SK-N-SH treated with all-trans-retinoic acid at 6 μM for 48 hours (cell line): ENCODE results near the gene SRSF6.

ENCODE experiments used
- ATAC-seq: fragments of 200-7000 bp; cut with Tn5 transposase; 3 replicates; pipeline ENCODE4 v1.9.1; 2020; ENCODE audit warnings: mild to moderate bottlenecking, moderate library complexity
- ARNTL ChIP-seq: fragments of 450-650 bp; formaldehyde crosslinking; IDR thresholded peaks from 2 replicates; pipeline ENCODE4 v1.5.0; 2020; ENCODE audit warnings: low read depth, mild to moderate bottlenecking, moderate library complexity, borderline replicate concordance
- BACH2 ChIP-seq: fragments of 250-450 bp; sonication (Bioruptor Pico); IDR thresholded peaks from 2 replicates; pipeline ENCODE4 v1.9.0; 2021; ENCODE audit warnings: mild to moderate bottlenecking, borderline replicate concordance
- CREB5 ChIP-seq: fragments of 250-450 bp; sonication (Bioruptor Pico); IDR thresholded peaks from 2 replicates; pipeline ENCODE4 v1.5.1; 2020; ENCODE audit warnings: low read depth, mild to moderate bottlenecking, moderate library complexity
- CSDC2 ChIP-seq: fragments of 250-450 bp; sonication (Bioruptor Pico); IDR thresholded peaks from 2 replicates; pipeline ENCODE4 v1.5.0; 2020; ENCODE audit warnings: mild to moderate bottlenecking, moderate library complexity
- CSRNP3 ChIP-seq: fragments of 250-450 bp; sonication (Bioruptor Pico); IDR thresholded peaks from 2 replicates; pipeline ENCODE4 v1.5.1; 2021; ENCODE audit warnings: mild to moderate bottlenecking, moderate library complexity
- ESRRG ChIP-seq: fragments of 250-450 bp; sonication (Bioruptor Pico); IDR thresholded peaks from 2 replicates; pipeline ENCODE4 v1.6.1; 2021; ENCODE audit warnings: mild to moderate bottlenecking
- GLIS3 ChIP-seq: fragments of 250-450 bp; sonication (Bioruptor Pico); IDR thresholded peaks from 2 replicates; pipeline ENCODE4 v1.5.0; 2020; ENCODE audit warnings: mild to moderate bottlenecking, moderate library complexity
- ISL1 ChIP-seq: fragments of 250-450 bp; sonication (Bioruptor Pico); IDR thresholded peaks from 2 replicates; pipeline ENCODE4 v2.1.2; 2022; ENCODE audit warnings: mild to moderate bottlenecking, moderate library complexity
- OSR1 ChIP-seq: fragments of 250-450 bp; sonication (Bioruptor Pico); IDR thresholded peaks from 2 replicates; pipeline ENCODE4 v1.8.0; 2022; ENCODE audit warnings: moderate library complexity, mild to moderate bottlenecking, inconsistent platforms
- PATZ1 ChIP-seq: fragments of 250-450 bp; sonication (Bioruptor Pico); IDR thresholded peaks from 2 replicates; pipeline ENCODE4 v1.8.0; 2020; ENCODE audit warnings: mild to moderate bottlenecking, moderate library complexity, borderline replicate concordance
- POU6F1 ChIP-seq: fragments of 250-450 bp; sonication (Bioruptor Pico); IDR thresholded peaks from 2 replicates; pipeline ENCODE4 v1.8.0; 2021; ENCODE audit warnings: low read depth, mild to moderate bottlenecking, moderate library complexity, borderline replicate concordance
- PPARA ChIP-seq: fragments of 250-450 bp; sonication (Bioruptor Pico); IDR thresholded peaks from 2 replicates; pipeline ENCODE4 v1.5.0; 2020; ENCODE audit warnings: mild to moderate bottlenecking, borderline replicate concordance
- RARB ChIP-seq: fragments of 250-450 bp; sonication (Bioruptor Pico); IDR thresholded peaks from 2 replicates; pipeline ENCODE4 v1.8.0; 2021; ENCODE audit warnings: mild to moderate bottlenecking, moderate library complexity
- SNAI2 ChIP-seq: fragments of 250-450 bp; sonication (Bioruptor Pico); IDR thresholded peaks from 2 replicates; pipeline ENCODE4 v1.5.0; 2020; ENCODE audit warnings: mild to moderate bottlenecking, moderate library complexity
- TCF4 ChIP-seq: fragments of 250-450 bp; sonication (Bioruptor Pico); IDR thresholded peaks from 2 replicates; pipeline ENCODE4 v1.8.0; 2021; ENCODE audit warnings: mild to moderate bottlenecking, moderate library complexity, borderline replicate concordance
- TOX ChIP-seq: fragments of 250-450 bp; sonication (Bioruptor Pico); IDR thresholded peaks from 2 replicates; pipeline ENCODE4 v1.8.0; 2021; ENCODE audit warnings: mild to moderate bottlenecking, moderate library complexity, borderline replicate concordance
- ZC3H10 ChIP-seq: fragments of 250-450 bp; sonication (Bioruptor Pico); IDR thresholded peaks from 2 replicates; pipeline ENCODE4 v1.5.1; 2021; ENCODE audit warnings: mild to moderate bottlenecking, moderate library complexity
- ZFP3 ChIP-seq: fragments of 250-450 bp; sonication (Bioruptor Pico); IDR thresholded peaks from 2 replicates; pipeline ENCODE4 v1.5.0; 2020; ENCODE audit warnings: mild to moderate bottlenecking, moderate library complexity
- ZFP30 ChIP-seq: fragments of 450-650 bp; formaldehyde crosslinking; IDR thresholded peaks from 2 replicates; pipeline ENCODE4 v1.5.0; 2022; ENCODE audit warnings: mild to moderate bottlenecking, moderate library complexity
- ZNF565 ChIP-seq: fragments of 450-650 bp; formaldehyde crosslinking; conservative IDR thresholded peaks from 2 replicates; pipeline ENCODE4 v1.5.0; 2020; ENCODE audit warnings: low read depth, mild to moderate bottlenecking, moderate library complexity
- ZNF70 ChIP-seq: fragments of 450-650 bp; formaldehyde crosslinking; IDR thresholded peaks from 2 replicates; pipeline ENCODE4 v1.5.0; 2020; ENCODE audit warnings: mild to moderate bottlenecking, moderate library complexity
- ZNF8 ChIP-seq: fragments of 450-650 bp; formaldehyde crosslinking; IDR thresholded peaks from 2 replicates; pipeline ENCODE4 v1.5.0; 2020; ENCODE audit warnings: mild to moderate bottlenecking, moderate library complexity
- TF ChIP-seq, protein P1 (sequence below): fragments of 250-450 bp; sonication (Bioruptor Pico); IDR thresholded peaks from 2 replicates; pipeline ENCODE4 v1.5.0; 2020; ENCODE audit warnings: mild to moderate bottlenecking, moderate library complexity

The SRSF6 gene

GRCh38 chr20:43457640-43458421, at the start of gene SRSF6:
SRSF6 (plus strand) TSS chr20:43457896; CDS start chr20:43458034, 138 bp downstream.
- TF ChIP-seq ZNF565 (CRISPR knock-in tag) (peak; percentile 86; the same call in 1 of the 2 replicates), OSR1 (CRISPR knock-in tag) (peak; percentile 92), ZFP3 (CRISPR knock-in tag) (peak; percentile 84), TOX (CRISPR knock-in tag) (0 out of 2 replicates have a peak, but pooled peaks have one; percentile 28), PATZ1 (CRISPR knock-in tag) (no peak), CREB5 (CRISPR knock-in tag) (no peak), BACH2 (CRISPR knock-in tag) (peak; percentile 56; the same call in 1 of the 2 replicates), ZNF70 (CRISPR knock-in tag) (no peak), ISL1 (CRISPR knock-in tag) (no peak), ZFP30 (CRISPR knock-in tag) (peak; percentile 42; the same call in 1 of the 2 replicates), TCF4 (CRISPR knock-in tag) (no peak), PPARA (no peak), SNAI2 (CRISPR knock-in tag) (peak; percentile 90; the same call in 1 of the 2 replicates), RARB (CRISPR knock-in tag) (no peak), ARNTL (no peak), ESRRG (no peak), GLIS3 (CRISPR knock-in tag) (peak; percentile 83), ZNF8 (CRISPR knock-in tag) (peak; percentile 40; the same call in 1 of the 2 replicates), CSDC2 (CRISPR knock-in tag) (peak; percentile 92; the same call in 1 of the 2 replicates), CSRNP3 (CRISPR knock-in tag) (peak; percentile 44; the same call in 1 of the 2 replicates), ZC3H10 (CRISPR knock-in tag) (peak; percentile 25; the same call in 1 of the 2 replicates), POU6F1 (0 out of 2 replicates have a peak, but pooled peaks have one; percentile 26)
- TF ChIP-seq, protein P1, sequence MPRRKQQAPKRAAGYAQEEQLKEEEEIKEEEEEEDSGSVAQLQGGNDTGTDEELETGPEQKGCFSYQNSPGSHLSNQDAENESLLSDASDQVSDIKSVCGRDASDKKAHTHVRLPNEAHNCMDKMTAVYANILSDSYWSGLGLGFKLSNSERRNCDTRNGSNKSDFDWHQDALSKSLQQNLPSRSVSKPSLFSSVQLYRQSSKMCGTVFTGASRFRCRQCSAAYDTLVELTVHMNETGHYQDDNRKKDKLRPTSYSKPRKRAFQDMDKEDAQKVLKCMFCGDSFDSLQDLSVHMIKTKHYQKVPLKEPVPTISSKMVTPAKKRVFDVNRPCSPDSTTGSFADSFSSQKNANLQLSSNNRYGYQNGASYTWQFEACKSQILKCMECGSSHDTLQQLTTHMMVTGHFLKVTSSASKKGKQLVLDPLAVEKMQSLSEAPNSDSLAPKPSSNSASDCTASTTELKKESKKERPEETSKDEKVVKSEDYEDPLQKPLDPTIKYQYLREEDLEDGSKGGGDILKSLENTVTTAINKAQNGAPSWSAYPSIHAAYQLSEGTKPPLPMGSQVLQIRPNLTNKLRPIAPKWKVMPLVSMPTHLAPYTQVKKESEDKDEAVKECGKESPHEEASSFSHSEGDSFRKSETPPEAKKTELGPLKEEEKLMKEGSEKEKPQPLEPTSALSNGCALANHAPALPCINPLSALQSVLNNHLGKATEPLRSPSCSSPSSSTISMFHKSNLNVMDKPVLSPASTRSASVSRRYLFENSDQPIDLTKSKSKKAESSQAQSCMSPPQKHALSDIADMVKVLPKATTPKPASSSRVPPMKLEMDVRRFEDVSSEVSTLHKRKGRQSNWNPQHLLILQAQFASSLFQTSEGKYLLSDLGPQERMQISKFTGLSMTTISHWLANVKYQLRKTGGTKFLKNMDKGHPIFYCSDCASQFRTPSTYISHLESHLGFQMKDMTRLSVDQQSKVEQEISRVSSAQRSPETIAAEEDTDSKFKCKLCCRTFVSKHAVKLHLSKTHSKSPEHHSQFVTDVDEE (CRISPR knock-in tag): peak; percentile 84
- ATAC-seq: peak; percentile 91
